Inflammatory macrophage treated with lipopolysaccharide for 4 hours (primary cell): ENCODE results near the gene ADGRB2.

Source experiments
- DNase-seq: peaks from one replicate; pipeline ENCODE4 v3.0.0-alpha.2; 2020

The ADGRB2 gene

DNA sequence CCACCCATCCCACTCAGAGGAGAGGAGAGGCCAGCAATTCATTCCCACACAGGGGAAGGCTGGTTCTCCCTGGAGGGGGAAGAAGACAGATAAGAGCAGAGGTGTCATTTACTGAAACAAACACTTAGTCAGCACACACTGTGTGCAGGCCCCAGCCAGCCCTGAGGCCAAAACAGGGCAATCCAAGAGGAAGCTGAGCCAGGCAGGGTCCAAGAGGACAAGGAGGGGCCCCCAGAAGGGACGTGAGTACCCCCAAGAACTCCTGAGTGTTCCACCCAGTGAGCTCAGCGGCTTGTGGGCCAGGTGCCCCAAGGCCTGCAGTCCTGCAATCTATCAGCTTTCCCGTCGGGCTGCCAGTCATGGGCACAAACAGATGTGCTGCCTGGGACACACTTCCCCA lies 15.8 kb downstream of the ADGRB2 start:
- DNase-seq: no peak

DNA sequence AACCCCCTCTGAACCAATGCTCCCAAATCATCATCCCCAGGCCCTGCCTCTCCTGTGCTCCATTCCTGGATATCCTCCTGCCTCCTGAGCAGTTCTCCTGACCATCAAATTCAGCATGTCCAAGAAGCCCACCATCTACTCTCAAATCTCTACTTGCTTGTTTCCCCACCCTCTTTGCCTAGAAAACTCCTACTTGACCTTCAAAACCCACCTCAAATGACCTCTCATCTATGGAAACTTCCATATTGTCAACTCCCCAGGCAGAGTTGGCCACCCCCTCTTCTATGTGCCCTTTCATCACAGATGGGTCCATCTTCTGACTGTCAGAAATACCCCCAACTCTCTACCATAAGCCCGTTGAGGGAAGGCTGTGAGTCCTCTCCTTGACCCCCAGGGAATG lies 16.8 kb downstream of the ADGRB2 start:
- DNase-seq: no peak

DNA sequence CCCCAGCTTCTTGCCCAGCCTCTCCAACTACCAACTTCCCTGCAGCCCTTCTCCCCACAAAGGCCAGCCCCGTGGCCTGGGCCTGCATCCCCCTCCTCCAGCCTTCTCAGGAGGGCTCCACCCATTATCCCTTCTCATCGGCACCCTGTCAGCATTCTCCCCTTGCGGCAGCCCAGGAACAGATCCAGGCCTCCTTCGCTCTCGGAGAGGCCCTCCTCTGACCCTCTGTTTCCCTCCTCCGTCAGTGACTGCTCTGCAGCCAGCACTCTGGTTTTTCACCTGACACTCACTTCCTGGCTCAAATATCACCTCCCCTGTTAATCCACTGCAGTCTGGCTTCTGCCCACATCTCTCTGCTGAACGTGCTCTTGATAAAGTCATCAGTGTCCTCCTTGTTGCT lies 17.5 kb downstream of the ADGRB2 start:
- DNase-seq: no peak

DNA sequence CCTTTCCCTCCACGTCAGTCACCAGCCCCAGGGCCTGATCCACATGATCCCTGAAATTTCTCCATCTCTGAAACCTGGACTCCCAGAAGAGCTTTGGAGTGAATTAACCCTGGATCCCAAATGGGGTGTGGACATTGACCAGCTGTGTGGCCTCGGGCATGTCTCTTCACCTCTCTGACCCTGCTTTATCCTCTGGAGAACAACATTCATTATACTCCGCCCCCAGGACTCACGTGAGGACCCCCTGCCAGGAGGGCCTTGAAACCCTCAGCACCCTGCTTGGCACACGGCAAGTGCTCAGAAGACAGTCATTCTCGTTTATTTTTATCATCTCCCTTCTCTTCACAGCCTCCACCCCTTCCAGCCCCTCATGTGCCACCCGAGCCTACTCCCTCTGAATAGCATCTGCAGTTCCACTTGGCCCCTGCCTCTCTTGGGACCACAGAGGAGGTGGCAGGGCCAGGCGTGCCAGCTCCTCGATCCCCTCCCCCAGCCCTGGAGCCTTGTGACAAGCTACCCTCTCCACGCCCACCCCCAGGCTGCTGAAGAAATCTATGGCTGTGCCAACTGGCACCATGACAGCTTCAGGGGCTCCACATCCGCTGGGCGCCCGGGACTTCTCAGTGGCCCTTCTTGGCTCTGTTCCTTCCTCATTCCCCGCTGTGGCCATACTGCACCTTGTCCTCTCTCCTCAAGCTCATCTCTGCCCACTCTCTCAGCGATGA lies 18.0 kb downstream of the ADGRB2 start:
- DNase-seq: no peak

DNA sequence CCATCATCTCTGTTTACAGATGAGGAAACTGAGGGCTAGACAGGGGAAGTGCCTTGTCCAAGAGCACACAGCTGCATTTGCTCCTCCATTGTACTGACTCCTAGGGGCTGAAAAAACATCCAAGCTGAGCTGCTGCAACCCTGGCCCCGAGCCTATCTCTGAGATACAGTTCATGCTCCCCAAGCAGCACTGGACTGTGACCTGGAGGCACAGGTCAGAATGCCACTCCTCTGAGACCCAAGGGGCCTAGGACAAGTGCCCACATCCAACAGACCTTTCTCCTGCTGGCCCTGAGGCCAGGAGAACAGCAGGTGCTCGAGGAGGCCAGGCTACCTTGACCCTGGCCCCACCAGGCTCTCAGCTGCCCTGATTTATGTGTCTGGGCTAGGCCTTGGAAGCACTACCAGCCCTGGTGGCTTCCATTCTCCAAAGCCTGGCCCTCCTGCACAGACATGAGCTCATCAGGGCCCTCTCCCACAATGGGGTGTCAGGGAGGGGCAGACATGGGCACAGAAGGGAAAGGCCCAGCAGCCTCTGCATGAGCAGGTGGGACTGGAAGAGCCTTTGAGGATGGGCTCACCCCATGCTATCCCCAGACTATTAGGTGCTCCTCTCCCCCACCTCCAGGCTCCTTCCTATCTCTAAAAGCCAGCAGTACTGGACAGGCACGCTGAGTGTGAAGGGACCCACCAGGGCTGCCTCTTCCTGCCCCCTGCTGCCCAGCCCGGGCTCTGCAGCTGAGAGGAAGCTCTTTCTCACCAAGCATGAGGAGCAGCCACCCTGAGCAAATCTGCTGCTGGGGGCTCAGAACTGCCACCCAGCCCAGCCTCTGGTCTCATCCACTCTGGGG lies 18.8 kb downstream of the ADGRB2 start:
- DNase-seq: peak; percentile 58

DNA sequence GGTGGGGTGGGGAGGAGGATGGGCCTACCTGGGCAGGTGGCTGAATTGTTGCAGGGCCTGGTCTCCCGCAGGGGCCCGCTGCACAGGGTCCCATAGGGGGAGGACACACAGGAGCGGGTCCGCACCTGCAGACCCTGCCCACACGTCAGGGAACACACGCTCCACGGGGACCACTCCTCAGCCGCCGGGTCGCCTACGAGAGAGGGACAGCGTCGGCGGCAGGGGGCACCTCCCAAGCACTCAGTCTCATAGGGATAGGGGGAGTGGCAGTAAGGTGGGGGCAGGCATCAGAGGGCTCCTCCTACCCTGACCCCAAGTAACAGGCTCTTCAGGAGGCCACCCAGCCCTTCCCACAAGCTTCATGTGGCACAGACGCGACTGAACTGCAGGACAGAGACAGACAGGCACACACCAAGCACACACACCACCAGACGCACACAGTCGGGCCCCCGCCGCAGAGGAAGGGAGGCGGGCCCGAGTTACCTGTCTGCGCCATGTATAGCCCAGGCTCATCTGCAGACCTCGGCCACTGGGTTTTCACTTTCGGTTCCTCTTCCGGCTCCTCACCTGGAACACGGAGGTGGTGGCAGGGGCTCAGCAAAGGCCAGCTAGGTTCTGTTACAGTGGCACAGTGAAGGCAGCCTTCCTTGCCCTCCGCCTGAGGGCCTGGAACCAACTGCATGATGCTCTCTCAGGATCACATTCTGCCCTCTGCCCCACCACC lies 19.8 kb downstream of the ADGRB2 start:
- DNase-seq: no peak

DNA sequence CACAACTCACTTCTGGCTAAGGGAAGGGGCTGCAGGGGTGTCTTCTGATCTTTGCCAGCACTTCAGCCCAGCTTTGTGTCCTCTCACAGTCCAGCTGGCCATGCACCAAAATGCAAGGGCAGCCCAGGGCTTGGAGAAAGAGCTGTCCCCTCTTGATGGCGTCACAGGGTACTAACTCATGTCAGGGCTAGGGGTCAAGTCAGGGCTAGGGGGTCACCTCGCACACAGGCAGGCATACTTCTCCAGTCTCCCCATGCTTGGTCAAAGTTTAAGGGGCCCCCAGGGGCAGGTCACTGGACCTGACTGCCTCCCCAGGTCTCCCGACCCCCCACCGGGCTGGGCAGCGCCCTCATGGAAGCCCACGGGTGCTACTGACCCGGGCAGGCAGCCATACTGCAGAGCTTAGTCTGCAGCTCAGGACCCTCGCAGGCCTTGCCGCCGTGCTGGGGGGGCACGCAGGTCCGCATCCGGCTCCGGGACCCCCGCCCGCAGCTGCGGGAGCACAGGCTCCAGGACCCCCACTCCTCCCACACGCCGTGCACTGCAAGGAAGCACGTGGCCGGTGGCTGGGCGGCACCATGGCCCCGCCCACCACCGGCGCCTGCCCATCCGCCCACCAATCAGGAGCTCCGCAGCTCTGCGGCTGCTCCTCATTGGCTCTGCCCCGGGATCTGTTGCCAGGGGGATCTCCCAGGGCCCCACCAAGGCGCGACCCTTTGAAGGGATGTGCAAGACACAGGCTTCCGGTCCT lies 21.5 kb downstream of the ADGRB2 start:
- DNase-seq: no peak

DNA sequence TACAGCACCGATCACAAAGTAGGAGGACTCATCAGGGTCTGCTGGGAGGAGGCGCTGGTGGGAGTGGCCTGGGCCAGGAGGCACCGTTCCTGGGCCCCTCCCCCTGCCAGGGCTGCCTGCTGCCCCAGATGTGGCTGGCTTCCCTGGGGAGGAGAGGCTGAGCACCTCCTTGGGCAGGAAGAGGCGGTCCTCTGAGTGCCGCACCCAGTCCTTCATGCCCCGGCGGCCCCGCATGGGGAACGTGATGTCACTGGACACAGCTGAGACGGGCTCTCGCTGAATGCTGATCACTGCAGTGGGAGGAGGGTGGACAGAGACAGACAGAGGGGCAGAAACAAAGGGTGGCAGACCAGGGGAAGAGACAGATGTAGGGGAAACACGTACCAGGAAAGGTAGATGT lies 24.8 kb downstream of the ADGRB2 start:
- DNase-seq: no peak

DNA sequence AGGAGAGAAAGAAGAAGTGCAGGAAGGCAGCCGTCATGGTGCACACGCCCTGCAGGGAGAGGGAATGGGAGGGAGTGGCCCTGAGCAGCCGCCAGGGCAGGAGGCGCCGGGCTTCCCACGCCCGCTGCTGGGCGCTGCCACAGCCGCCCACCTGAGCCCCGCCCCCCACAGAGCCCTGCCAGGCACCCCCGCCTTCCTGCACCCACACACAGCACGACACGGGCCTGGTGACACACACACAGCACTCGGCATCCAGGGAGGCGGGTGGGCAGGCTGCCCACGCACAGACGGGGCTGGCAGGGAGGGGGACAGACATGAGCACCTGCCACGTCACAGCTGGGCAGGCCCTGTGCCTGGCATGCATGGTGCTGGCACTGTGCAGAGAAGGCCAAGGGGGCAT lies 27.5 kb downstream of the ADGRB2 start:
- no peak for DNase-seq

DNA sequence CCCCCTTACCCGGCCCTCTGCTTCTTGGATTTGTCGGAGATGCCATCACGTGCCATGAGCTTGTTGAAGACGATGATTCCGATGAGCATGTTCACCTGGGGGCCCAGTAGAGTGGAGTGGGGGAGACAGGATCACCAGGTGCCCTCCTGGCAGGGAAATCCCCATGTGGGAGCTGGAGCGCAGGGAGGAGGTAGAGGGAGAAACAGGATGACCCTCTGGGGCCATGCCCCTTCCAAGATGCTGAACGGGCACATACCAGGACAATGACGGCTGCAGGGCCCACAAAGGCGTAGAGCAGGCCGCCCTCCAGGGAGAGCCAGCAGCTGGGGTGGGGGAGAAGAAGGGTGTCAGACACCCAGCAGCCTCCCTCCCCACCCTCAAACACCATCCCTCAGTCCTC lies 28.6 kb downstream of the ADGRB2 start:
- no peak for DNase-seq

DNA sequence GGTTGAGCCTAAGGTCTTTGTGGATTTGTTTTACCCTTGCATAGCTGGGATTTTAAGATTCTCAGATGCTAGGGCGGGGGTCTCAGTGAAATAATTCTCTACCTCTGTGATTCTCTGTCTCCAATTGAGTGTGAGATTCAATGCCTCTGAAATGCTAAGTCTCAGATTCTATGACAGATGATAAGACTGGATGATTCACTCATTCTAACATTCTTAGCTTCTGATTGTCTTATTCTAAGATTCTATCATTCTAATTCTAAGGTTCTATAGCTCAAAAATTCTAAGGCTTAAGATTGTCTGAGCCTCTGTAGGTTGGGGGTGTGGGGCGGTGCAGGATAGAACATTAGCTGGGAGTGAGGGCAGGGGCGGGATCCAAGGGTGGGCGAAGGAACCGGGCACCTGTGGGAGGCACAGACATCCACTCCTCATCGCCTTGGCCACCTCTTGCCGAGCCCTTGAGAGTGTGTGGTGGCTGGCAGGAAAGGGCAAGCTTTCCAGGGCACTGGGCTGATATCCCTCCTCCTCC lies 29.5 kb downstream of the ADGRB2 start:
- no peak for DNase-seq

DNA sequence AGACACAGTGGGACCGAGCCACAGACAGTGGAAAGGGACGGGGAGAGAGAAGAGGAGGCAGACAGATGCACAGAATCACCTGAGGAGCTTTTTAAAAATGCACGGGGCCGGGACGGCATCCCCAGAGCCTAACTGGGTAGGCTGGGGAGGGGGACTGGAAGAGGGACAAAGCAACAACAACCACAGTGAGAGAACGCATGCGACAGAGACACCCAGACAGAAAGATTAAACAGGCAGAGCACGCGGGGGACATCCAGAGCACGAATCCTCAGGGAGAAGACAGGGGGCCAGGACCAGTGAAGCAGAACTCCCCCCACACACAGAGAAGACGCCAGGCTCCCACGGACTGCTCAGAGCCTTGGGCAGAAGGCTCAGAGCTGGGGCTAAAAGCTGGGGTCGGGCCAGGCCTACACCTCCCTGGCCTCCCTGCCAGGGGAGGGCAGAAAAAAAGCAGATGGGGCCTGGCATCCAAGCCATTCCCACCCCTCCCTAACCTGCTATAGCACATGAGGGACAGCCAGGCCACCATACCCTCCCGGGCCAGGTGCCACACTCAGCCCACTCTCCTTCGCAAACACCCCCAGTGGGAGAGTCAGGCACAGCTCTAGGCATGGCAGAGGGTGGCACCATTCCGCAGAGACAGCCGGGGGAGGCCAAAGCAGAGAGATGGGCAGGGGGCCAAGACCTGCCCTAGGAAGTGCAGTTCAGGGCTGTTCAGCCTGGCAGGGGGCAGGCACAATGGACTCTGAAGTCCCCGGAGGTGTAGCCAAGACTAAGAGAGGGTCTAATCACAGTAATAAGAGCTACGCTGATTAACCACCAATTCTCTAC lies 30.5 kb downstream of the ADGRB2 start:
- DNase-seq: no peak

DNA sequence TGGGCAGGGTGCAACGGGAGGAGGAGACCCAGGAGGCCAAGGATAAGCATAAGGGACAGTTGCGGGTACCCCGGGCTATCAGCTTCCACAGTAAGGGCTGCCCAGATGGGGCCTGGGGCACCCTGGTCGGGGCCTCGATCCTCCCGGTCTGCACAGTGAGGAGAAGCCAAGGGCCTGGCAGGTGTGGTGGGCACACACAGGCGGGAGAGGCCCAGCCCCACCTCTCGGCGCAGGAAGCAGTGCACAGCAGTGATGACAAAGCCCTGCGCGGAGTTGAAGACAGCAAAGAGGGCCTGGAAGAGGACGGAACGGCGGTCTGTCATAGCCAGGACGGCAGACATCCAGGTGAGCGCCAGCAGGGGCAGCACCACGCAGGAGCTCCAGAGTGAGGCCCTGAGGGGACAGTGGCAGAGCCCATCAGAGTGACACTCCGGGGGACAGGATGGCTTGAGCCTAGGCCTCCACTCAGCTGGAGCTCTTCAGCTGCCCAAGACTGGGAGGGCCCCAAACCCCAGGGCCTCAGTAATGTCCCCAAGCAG lies 31.3 kb downstream of the ADGRB2 start:
- no peak for DNase-seq

DNA sequence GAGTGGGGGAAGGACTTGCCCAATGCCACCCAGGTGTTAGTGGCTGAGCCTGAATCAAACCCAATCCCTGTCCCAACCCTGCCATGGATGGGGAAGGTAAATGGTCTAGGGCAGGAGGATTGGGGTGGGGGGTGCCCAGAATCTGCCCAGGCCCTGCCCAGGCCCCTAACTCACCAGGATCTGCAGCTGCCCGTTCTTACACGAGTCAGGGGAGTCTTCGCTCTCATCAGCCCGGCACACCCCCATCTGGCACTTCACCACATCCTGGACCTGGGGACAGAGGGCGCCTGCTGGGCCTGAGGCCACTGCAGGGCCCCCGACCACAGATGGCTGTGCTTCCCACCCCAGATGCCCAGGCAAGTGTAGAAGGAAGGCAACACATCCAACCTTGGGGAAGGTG lies 31.8 kb downstream of the ADGRB2 start:
- no peak for DNase-seq

DNA sequence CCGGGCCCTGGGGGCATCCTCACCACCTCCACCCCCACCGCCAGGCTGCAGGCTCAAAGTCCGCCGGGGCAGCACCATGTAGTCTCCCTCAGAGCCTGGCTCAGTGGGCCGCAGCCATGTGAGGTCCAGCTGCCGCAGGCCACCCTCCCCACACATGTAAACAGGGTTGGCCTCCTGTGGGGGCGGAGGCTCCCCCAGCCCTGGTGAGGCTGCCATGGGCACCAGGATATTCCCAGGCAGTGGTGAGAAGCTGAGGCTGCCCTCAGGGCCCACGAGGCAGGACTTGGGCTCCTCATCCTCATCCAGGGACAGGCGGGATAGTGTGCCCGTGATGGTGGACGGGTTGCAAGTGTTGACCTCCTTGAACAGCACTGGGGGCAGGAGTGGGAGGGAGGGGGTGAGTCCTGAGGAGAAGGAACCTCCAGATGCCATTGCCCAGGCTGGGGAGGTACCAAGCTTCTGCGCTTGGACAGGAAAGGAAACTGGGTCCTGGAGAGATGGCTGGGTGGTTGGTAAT lies 33.0 kb downstream of the ADGRB2 start:
- DNase-seq: no peak

DNA sequence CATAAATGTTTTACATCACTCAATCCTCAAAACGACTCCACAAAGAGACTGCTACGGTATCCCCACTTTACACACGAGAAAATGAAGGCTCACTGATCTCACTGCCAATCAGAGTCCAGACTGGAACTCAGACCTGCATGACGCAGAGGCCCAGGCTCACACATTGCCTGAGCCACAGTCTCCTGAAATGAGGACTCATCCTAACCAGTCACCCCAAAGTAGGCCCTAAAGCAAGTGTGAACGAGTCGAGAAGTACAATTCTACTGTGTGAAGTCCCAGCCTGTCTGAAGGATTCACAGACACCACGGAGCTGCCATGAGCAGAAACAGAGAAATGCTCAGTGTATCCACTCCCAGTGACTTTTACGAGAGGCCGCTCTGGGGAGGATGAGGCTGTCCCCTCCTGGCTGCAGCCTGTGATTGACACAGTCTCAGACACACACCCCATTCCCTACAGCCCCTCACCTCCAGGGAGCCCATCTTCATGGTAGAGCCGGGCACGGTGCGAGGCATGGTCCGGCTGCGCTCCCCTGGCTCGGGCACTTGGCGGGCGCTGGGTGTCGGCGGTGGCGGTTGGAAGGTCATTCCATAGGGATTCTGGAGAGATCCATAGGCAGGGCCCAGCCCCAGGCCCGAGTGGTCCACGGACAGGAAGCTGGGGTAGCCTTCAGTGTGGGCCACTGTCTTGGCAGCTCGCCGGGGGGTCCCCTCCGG lies 33.6 kb downstream of the ADGRB2 start:
- no peak for DNase-seq

DNA sequence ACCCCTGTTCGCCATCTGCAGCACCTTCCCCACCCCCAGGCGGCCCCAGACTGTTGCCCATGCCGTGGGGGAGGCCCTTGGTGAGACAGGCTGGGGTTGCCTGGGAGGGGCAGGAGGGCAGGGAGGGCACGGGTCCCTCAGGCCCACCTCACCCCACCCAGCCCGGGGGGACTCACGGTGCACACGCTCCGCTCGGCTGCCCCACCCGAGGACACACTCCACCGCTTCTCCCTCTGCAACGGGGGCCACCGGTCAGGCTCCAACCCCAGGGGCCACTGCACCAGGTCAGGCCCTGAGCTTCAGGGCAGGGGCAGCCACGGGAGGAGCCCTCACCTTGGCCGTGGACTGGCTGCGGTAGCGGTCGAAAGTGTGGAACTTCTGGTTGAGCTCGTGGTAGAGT lies 36.3 kb downstream of the ADGRB2 start:
- DNase-seq: no peak

DNA sequence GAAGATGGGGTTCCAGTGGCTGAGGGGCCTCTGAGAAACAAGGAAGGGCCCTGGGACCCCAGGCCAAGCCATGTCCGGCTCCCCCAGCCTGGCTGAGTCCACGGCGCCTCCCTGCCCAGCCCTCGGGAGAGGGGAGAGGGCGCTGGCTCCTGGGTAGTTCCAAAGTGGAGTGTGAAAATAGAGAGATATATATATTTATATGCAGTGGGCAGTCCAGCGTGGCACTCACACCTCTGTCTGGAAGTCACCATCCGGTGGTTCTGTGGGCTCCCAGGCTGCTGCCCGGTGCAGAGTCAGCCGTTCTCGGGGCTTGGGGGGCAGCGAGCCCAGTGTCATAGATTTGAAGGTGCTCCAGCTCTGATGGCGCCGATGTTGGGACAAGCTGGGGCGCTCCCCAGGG lies 36.9 kb downstream of the ADGRB2 start:
- no peak for DNase-seq

DNA sequence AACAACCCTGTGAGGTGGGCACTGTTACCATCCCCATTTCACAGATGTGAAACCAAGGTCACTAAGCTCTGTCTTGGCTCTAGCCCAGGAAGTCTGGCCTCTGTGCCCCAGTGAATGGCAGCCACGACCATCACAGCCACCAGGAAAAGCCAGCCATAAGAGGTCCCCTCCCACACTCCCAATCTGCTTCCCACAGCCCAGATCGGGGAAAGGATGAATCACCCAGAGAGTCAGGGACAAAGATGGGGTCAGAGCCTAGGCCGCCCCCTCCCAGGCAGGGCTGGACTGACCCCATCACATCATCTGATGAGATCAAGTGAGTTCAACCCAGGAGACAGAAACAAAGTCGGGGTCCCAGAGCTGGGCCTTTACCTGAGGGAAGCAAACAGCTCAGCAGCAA lies 37.4 kb downstream of the ADGRB2 start:
- DNase-seq: no peak

DNA sequence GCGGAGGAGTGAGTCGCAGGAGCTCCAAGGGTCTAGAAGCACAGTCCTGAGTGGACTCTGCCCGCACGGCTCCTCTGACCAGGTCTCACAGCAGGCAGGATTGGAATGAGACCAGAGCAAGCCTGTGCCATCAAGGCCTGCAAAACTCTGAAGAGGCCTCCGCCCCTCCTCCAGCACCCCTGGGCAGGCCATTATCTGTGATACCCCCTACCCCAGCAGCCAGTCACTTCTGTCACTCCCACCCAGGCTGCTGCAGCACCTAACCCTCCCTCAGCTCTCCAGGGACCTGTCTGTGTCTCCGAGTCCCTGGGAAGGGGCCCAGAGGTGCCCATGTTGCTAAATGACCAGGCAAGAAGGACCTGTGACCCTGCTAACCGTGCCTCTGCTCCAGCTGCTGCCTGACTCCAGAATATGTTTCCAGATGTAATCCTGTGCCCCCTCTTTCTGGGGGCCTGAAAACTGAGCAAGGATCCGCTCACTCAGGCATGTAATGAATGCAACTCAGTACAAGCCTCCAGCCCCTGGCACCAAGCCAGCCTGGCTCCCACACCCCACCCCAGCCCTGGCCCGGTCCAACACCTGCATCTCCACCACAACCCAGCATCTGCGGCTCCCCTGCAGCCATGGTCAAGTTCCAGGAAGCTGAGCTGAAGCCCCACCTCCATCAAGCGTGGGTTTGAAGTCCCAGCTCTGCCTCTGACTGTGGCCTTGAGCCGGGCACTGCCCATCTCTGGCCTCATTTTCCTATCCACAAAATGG lies 38.2 kb downstream of the ADGRB2 start:
- DNase-seq: no peak
